Mucosa of gallbladder (tissue), 1 donor: Measurements from ENCODE around the gene ADAMTS19. TPM values are rescaled to one million over a fixed set of nuclear protein-coding genes. Genes with fewer than 3 reads are reported as not detected.
"Not testable (repeated sequence)": the region's sequence is repeated elsewhere in the genome, so short reads cannot be mapped to it uniquely, and the experiment has no call there.

Source experiments
- DNase-seq: peaks from one replicate; pipeline ENCODE4 v3.0.0-alpha.2; 2020; ENCODE audit warnings: low spot score
- total RNA-seq: library from RNA; stranded (reverse); gene quantifications from one replicate; pipeline ENCODE4 v1.2.1, GENCODE V29; 2021
- donor health status: DM: no; HTN: no; CAD: no.

ADAMTS19 gene, protein sequence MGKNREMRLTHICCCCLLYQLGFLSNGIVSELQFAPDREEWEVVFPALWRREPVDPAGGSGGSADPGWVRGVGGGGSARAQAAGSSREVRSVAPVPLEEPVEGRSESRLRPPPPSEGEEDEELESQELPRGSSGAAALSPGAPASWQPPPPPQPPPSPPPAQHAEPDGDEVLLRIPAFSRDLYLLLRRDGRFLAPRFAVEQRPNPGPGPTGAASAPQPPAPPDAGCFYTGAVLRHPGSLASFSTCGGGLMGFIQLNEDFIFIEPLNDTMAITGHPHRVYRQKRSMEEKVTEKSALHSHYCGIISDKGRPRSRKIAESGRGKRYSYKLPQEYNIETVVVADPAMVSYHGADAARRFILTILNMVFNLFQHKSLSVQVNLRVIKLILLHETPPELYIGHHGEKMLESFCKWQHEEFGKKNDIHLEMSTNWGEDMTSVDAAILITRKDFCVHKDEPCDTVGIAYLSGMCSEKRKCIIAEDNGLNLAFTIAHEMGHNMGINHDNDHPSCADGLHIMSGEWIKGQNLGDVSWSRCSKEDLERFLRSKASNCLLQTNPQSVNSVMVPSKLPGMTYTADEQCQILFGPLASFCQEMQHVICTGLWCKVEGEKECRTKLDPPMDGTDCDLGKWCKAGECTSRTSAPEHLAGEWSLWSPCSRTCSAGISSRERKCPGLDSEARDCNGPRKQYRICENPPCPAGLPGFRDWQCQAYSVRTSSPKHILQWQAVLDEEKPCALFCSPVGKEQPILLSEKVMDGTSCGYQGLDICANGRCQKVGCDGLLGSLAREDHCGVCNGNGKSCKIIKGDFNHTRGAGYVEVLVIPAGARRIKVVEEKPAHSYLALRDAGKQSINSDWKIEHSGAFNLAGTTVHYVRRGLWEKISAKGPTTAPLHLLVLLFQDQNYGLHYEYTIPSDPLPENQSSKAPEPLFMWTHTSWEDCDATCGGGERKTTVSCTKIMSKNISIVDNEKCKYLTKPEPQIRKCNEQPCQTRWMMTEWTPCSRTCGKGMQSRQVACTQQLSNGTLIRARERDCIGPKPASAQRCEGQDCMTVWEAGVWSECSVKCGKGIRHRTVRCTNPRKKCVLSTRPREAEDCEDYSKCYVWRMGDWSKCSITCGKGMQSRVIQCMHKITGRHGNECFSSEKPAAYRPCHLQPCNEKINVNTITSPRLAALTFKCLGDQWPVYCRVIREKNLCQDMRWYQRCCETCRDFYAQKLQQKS
- total RNA-seq, result 0.20 TPM

DNA sequence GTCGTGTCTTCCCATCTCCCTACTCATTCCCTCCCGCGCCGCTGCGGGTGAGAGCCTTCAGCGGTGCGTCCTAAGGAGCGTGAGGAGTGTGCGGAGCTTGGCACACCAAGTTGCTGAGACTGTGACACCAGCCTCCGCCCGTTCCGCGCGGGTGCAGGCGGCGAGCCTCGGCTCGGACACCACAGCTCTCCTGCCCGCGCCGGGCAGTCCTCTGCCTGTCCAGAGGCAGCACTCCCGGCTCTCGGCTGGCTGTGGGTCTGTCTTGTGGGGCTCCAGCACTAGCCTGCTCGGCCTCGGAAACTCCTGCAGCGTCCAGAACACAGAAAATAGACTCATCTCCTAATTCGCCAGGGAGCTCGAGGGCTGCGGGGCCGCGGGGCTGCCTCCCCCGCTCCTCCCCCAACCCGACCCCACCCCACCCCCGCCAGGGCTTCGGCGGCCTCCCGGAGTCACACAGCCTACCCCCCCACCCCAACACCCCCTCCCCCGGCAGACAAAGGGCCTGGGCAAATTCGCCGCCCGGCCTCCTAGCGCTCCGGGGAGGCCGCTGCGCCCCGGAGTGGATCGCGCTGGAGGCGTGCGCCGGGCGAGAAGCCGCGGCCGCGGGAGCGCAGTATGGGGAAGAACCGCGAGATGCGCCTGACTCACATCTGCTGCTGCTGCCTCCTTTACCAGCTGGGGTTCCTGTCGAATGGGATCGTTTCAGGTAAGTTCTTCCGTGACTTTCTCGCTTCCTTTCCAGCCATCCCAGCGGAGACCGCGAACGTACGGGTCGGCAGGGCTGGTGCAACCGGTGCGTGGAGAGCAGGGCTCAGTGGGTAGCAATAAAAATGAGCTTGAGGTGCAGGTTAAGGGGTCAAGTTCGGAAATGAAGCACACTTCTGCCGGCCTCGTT, at the start of gene ADAMTS19:
Gene ADAMTS19 (plus strand): TSS at position 522 of the 895 bp plus-strand sequence. CDS start 94 bp downstream, at position 616.
- DNase-seq, result peak; percentile 14

DNA sequence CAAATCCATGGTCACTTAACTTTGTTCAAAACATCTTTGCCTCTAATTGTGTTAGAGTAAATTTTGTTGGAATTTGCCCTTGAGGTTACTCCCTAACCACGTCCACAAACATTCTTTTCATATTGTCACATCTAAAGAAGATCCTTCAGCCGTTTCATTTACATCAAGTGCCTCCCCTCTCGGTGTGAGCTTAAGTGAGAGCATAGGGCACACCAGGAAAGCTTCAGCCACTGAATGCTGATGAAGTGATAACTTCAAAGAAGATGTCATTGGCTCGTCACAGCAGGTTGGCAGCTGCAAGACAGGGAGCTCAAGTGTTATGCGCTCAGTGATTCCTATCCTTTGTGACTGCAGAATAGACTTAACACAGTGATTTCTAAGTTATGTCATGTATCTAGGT, 49.6 kb upstream of the ADAMTS19 start:
- no peak for DNase-seq

DNA sequence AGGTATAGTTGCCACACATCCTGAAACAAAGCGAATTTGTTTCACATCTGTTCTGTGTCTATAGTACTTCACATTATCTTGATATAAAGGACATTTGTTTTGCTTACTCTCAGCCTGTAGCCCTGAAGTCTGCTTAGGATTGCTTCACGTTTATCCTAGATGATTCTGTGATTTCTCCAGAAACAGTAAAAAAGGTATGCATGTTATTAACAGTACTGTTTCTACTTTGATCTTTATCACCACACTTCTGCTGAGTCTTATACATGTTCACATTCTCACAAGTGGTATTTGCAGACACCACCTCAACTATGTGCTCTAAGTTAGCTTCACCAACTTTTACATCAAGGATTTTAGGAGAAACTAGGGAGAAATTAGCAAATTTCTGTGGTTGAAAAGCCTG, 47.4 kb upstream of the ADAMTS19 start:
- no peak for DNase-seq

DNA sequence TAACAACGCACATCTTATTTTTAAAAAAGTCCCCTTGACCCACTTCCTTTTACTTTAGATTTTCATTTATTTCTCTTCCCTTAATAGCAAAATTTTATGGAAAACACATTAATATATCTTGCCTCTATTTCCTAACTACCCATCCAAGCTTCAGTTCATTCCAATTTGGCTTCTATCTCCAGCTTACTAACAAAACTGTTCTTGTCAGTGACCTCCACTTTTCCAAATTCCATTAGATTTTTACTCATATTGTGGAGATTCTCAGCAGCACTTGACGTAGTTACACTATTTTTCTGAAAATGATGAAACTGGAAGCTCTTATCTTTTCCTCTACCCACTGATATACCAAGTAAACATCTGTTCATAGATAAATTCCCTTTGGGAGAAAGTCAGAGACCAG, 46.5 kb upstream of the ADAMTS19 start:
- no peak for DNase-seq

DNA sequence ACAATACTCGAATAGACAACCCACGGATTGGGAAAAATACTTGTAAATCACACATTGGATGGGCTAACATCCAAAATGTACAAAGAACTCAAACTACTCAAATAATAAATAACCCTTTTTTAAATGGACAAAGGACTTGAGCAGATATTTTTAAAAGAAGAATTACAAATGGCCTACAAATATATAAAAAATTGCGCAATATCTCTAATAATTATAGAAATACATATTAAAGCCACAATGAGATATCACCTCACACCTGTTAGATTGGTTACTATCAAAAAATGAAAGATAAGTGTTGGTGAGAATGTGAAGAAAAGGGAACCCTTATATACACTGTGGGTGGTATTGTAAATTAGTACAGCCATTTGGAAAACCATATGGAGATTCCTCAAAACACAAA, 40.8 kb upstream of the ADAMTS19 start:
- DNase-seq, result no peak

DNA sequence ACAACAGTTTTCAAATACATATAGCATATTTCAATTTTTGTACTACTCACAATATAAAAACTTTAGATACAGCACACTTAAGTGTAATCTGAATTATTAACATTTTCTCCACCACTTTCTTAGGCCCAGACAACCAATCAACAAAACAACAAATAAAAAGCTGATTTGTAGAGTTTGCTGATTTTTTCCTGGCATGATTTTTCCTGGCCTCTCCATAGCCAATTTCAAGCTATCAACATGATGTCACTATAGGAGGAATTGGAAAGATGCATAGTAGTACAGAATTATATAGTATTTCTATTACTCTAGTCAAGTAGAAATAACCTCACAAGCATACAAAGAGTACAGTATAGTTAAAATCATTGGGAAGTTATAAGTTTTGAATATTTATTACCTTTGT, 35.1 kb upstream of the ADAMTS19 start:
- DNase-seq, result no peak

DNA sequence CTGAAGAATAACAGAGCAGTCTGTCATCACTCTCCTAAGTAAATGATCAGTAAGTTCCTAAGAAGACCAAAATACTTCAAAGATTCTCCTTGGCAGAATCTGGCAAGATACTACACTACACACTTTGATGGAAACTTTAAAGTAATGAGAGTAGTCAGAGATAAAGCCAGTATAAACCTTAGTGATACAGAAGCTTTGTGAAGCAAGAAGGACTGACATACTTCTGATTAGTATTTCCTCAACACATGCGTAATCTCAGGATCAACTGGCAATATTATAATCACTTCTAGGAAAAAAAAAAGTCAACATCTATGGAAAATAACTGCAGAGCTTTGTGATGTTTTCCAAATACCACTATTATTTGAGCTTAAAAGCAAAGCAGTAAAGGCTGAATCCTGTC, 34.0 kb upstream of the ADAMTS19 start:
- no peak for DNase-seq

DNA sequence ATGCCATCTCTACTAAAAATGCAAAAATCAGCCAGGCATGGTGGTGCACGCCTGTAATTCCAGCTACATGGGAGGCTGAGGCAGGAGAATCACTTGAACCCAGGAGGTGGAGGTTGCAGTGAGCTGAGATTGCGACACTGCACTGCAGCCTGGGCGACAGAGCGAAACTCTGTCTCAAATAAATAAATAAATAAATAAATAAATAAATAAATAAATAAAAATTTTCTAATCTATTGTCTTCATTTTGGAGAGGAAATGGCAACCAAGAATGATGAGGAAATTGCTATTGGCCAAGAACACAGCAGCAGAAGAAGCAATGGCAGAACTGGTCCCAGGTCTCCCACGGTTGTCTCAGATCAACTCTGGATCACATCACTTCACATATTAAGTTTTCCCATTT, 31.5 kb upstream of the ADAMTS19 start:
- DNase-seq, result not testable (repeated sequence)

DNA sequence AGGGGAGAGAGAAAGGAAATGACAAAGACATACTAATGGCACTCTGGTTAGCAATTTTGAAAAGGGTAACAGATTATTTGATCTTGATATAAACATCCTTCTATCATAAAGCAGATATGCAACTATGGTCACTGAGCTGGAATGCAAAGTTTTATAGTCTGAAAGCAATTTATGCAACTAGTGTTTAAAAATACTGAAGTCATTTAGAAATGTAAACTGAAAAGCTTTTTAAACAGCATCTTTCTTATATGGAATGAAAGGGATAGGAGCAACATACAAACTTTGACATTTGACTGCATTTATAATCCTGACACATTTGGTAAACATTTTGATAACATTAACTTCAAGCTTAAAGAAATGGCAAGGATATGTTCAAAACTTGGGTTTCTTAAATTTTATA, 28.7 kb upstream of the ADAMTS19 start:
- DNase-seq, result no peak

DNA sequence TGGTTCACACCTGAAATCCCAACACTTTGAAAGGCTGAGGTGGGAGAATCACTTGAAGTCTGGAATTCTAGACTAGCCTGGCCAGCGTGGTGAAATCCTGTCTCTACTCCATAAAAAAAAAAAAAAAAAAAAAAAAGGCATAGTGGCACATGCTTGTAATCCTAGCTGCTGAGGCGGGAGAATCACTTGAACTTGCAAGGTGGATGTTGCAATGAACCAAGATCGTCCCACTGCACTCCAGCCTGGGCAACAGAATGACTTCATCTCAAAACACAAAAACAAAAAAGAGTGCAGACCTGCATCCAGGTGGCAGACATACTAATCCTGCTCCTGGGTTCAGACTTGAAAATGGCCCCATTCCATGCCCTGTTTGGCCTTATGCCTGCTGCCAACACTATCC, 21.8 kb upstream of the ADAMTS19 start:
- no peak for DNase-seq

DNA sequence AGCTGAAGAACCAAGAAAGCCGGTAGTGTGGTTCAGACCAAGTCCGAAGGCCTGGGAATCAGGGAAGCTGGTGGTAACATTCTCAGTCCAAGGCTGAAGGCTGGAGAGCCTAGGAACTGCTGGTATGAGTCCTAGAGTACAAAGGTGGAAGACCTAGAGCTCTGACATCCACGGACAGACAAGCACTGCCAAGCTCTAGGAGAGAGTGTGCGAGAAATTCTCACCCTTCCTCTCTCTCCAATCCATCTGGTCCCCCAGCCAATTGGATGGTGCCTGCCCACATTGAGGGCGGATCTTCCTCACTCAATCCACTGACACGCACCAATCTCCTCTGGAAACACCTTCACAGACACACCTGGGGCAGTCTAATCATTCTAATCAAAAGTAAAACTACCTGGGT, 19.7 kb upstream of the ADAMTS19 start:
- no peak for DNase-seq

DNA sequence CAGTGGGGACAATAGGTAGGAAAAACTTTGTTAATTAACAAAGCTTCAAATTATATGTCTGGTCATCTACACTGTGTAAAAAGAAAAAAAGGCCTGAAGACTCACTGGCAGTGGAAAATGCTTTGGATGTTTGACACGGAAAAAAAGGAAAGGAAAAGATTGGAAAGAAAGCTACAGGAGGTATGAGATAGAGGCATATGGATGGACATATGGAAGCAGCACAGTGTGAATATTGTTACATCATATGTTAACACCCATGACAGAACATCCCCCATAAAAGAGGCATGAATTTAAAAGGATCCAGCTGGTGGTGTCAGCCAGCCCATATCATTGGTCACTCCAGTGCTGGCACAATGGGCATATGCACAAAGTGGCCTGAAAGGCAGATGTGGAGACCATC, 19.0 kb upstream of the ADAMTS19 start:
- no peak for DNase-seq

DNA sequence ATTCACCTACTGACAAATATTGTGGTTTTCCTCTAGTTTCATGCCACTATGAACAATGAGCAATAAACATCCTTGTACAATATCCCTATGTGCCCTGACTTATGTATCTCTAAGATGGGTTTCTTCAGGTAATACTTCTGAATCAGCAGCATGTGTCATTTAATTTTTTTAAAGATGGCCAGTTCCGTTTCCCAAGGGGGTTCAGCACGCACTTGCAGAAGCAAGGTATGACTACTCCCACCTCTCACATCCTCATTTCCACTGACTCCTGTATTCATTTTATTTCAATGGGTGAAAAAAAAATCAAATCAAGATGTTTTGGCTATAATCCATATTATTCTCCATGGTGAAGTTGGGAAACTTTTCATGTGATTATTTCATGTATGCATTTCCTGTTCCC, 14.7 kb upstream of the ADAMTS19 start:
- no peak for DNase-seq

DNA sequence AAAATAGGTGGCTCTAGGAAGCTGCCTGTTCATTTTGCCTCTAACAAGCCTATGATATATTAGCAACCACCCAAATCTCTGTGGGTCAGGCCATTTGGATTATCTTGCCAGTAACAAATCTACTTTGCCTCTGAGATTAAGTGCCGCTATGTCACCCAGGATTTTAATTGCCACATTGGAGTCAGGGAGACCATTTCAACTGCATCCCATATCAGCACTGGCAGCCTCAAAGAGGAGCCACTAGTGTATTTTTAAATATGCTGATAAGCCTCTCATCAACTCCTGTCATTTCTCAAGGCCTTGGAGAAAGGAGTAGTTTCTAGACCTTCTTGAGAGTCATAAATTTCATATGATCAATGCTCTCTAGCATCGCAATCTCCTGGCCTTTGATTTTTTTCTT, 12.1 kb upstream of the ADAMTS19 start:
- DNase-seq, result no peak

DNA sequence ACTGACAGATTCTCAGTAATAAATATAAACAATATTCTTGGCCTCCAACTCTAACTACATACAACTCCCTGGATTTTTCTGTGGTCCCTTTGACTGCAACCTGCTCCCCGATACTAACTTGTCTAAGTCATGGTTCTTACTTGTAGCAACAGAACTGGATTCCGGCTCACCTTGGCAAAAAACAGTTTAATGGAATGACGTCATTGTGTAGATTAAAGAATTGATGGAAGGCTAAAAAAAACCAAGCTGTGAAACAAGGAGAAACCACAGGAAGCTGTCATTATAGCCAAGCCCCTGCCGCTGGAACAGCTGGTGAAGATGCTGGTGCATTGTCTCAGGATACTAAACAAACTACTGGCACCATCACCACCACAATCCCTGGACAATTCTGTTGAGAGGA, 11.4 kb upstream of the ADAMTS19 start:
- DNase-seq, result no peak

DNA sequence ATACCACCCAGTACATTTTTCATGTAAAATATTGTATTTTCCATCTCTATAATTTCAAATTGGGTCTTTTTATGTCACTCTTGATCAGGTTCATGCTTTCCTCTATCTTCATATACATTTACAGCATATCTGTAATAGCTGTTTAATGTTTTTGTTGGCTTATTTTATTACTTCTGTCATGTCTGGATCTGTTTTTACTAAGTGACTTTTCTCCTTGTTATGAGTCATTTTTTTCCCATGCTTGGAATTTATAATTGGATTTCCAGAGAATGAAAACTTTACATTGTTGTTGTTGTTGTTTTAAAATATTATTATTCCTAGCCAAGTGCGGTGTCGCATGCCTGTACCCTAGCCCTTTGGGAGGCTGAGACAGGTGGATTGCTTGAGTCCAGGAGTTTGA, 5.6 kb upstream of the ADAMTS19 start:
- DNase-seq, result no peak

DNA sequence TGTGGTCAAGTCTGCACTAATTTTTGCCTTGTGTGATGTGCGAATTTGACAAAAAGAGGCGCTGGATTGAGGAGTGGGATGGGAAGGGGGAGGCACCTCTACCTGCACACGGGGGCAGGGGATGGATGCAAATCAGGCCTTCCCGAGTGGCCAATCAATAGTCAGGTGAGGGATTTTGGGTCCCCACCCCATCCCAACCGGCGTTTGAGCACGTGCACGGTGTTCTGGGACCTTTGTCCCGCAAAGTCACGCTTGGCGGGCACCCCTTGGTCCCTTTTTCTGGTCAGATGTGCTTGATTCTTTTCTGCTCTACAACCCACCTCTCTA, 685 bp upstream of the ADAMTS19 start:
- no peak for DNase-seq

DNA sequence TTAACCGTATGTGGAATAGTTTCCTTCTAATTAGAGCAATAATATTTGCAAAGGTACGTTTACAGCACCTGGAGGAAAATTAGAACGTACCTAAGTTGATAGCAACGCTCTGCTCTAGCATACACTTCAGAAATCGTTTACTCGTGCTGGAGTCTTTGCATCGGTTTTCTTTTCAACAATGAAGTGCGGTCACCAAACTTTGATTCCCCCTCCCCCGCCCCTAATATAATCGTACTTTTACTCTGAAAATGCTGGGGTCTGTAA, 506 bp downstream of the ADAMTS19 start:
- DNase-seq, result no peak

DNA sequence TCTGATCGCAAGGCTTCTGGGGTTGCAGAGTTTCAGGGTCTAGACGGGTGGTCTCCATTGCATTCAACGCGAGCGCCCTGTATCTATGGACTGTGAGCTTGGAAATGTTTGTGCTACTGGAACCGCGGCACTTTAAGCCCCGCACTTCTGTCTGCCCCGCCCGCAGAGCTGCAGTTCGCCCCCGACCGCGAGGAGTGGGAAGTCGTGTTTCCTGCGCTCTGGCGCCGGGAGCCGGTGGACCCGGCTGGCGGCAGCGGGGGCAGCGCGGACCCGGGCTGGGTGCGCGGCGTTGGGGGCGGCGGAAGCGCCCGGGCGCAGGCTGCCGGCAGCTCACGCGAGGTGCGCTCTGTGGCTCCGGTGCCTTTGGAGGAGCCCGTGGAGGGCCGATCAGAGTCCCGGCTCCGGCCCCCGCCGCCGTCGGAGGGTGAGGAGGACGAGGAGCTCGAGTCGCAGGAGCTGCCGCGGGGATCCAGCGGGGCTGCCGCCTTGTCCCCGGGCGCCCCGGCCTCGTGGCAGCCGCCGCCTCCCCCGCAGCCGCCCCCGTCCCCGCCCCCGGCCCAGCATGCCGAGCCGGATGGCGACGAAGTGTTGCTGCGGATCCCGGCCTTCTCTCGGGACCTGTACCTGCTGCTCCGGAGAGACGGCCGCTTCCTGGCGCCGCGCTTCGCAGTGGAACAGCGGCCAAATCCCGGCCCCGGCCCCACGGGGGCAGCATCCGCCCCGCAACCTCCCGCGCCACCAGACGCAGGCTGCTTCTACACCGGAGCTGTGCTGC, 1.0 kb downstream of the ADAMTS19 start:
- peak; percentile 11 for DNase-seq

DNA sequence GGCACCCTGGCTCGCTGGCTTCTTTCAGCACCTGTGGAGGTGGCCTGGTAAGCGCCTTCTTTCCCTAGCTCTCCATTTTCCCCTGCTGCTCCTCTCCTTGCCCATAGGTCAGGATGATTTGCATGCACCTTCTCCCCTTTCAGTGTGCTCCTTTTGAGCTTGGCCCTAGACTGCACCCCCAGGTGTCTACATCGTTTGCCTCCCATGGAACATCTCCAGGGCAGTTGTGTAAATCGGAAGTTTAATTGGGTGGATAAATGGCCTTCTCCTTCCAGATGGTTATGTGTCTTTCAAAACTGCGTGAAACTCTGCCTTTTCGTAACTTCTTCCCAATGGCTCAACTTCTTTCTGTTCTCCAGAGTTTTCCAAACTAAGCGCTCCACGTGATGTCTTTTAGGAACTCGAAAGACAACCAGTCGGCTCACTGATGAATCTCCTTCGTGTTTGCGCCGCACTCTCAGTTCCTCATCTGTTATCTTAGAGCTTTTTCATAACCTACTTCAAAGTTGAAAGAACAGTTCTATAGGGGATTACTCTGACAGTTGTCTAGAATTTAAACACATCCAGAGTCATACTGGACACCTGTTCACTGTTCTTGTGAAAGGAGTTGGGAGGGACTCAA, 1.7 kb downstream of the ADAMTS19 start:
- DNase-seq, result no peak
